ENCODE measurements around the gene TM2D3.

TM2D3 gene

DNA sequence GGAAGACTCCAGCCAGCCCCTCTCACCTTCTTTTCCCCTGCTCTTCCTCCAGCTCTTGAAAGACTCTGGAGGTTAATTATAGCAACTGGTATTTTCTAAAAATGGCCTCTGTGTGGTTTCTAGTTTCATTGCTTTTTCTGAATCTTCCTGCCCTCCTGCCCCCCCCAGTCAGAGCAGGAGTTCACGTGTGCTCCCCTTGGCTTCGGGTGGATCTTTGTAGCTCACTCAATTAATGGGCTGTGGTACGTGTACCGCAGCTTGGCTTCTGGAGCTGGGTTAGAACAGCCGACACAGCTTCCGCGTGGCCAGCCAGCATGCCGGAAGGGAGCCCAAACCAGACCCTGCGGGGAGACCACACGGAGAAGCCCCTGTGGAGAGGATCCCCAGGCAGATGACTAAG is 31.5 kb downstream of the TM2D3 start:
- no peak overlapping the region for H2AFZ ChIP-seq (ENCODE audit: low read depth, low read length)
- no peaks in the 10 kb centered on the region for H3K4me1 ChIP-seq (ENCODE audit: insufficient read depth, low read length)
- H3K9me3 ChIP-seq (ENCODE audit: insufficient read depth, low read length, severe bottlenecking), result no peaks in the 10 kb centered on the region
- no peaks in the 10 kb centered on the region for H3K27me3 ChIP-seq (ENCODE audit: insufficient read depth, low read length, poor library complexity)
- no peak for DNase-seq
- no peak for TF ChIP-seq EZH2 (IDR thresholded peaks at IDR 0.05; ENCODE audit: borderline replicate concordance, low read depth, low read length, severe bottlenecking)
- TF ChIP-seq, protein P1, sequence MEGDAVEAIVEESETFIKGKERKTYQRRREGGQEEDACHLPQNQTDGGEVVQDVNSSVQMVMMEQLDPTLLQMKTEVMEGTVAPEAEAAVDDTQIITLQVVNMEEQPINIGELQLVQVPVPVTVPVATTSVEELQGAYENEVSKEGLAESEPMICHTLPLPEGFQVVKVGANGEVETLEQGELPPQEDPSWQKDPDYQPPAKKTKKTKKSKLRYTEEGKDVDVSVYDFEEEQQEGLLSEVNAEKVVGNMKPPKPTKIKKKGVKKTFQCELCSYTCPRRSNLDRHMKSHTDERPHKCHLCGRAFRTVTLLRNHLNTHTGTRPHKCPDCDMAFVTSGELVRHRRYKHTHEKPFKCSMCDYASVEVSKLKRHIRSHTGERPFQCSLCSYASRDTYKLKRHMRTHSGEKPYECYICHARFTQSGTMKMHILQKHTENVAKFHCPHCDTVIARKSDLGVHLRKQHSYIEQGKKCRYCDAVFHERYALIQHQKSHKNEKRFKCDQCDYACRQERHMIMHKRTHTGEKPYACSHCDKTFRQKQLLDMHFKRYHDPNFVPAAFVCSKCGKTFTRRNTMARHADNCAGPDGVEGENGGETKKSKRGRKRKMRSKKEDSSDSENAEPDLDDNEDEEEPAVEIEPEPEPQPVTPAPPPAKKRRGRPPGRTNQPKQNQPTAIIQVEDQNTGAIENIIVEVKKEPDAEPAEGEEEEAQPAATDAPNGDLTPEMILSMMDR (IDR thresholded peaks at IDR 0.05; ENCODE audit: borderline replicate concordance, extremely low read depth, low read length, poor library complexity, severe bottlenecking), result no peak
- no peaks in the 10 kb centered on the region for H3K79me2 ChIP-seq (ENCODE audit: insufficient read depth, low read length)
- peaks cover 8% of the 10 kb centered on the region; the same call in 1 of the 2 replicates for H3K36me3 ChIP-seq (ENCODE audit: insufficient read depth, low read length)
- no peak overlapping the region for H3K4me2 ChIP-seq (ENCODE audit: insufficient read depth, low read length)
- H3K27ac ChIP-seq (ENCODE audit: low read length), result no peak overlapping the region
- no peak overlapping the region for H3K9ac ChIP-seq (ENCODE audit: low read depth, low read length)
- no peak overlapping the region for H3K4me3 ChIP-seq (ENCODE audit: low read depth in 1 of 2, low read length in 2 of 2)
- H4K20me1 ChIP-seq (ENCODE audit: insufficient read depth, low read length), result no peaks in the 10 kb centered on the region
- no peak for ATAC-seq (ENCODE audit: insufficient read depth, low read depth)

DNA sequence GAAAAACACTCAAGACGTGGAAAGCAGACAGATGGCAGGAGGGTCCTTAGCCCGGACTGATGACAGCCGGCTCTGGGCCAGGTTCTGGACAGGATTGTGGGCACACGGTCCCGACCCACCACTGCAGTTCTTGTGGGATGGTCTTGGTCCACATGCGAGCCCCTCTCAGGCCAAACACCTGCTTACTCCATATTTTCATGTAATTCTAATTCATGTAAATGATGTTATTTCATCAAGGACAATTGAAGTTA is 32.6 kb downstream of the TM2D3 start:
- TF ChIP-seq, protein P1 (IDR thresholded peaks at IDR 0.05; ENCODE audit: borderline replicate concordance, extremely low read depth, low read length, poor library complexity, severe bottlenecking), result no peak
- no peak for TF ChIP-seq EZH2 (IDR thresholded peaks at IDR 0.05; ENCODE audit: borderline replicate concordance, low read depth, low read length, severe bottlenecking)
- no peak for ATAC-seq (ENCODE audit: insufficient read depth, low read depth)
- Histone ChIP-seq H3K4me2 (ENCODE audit: insufficient read depth, low read length) (no peak overlapping the region), H3K9ac (ENCODE audit: low read depth, low read length) (no peak overlapping the region), H3K36me3 (ENCODE audit: insufficient read depth, low read length) (no peaks in the 10 kb centered on the region; the same call in 1 of the 2 replicates), H3K27me3 (ENCODE audit: insufficient read depth, low read length, poor library complexity) (no peaks in the 10 kb centered on the region), H3K27ac (ENCODE audit: low read length) (no peak overlapping the region), H3K9me3 (ENCODE audit: insufficient read depth, low read length, severe bottlenecking) (no peaks in the 10 kb centered on the region), H4K20me1 (ENCODE audit: insufficient read depth, low read length) (no peaks in the 10 kb centered on the region), H3K4me3 (ENCODE audit: low read depth in 1 of 2, low read length in 2 of 2) (no peak overlapping the region), H2AFZ (ENCODE audit: low read depth, low read length) (no peak overlapping the region), H3K4me1 (ENCODE audit: insufficient read depth, low read length) (no peaks in the 10 kb centered on the region), H3K79me2 (ENCODE audit: insufficient read depth, low read length) (no peaks in the 10 kb centered on the region)
- no peak for DNase-seq

DNA sequence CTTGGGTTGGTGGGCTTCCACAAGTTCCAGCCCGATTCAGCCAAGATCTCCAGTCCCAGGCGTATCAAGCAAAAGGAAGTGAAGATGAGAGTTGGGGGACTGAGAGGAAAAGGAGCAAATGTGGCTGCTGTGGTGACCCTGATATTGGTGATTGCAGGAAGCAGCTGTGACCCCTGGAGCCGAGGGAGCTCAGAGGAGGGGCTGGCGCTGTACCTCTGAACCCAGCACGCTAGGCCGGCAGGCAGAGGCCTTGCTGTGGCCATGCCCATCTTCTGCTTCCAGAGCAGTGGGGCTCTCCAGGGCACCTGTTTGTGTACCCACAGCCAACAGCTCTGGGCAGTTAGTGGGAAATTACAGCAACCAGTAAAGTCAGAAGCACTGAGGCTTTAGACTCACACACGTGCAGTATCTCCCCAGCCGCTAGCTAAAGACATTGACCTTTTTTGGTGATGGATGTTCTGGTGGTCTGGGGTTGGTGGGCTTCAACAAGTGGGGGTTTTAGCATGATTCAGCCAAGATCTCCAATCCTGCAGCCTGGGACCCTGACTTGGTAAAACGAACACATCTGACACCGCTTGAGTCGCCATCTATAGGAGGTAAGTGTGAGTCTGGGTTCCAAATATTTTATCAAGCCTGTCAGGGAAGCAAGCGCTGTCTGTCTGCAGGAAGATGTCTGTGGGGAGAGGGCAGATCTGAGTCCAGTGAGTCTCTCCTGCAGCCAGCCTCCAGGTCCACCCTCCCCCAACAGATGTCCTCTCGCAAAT is 33.1 kb downstream of the TM2D3 start:
- Histone ChIP-seq H3K9ac (ENCODE audit: low read depth, low read length) (no peak overlapping the region), H3K4me3 (ENCODE audit: low read depth in 1 of 2, low read length in 2 of 2) (no peak overlapping the region), H3K9me3 (ENCODE audit: insufficient read depth, low read length, severe bottlenecking) (no peaks in the 10 kb centered on the region), H3K79me2 (ENCODE audit: insufficient read depth, low read length) (no peaks in the 10 kb centered on the region), H3K27me3 (ENCODE audit: insufficient read depth, low read length, poor library complexity) (no peaks in the 10 kb centered on the region), H2AFZ (ENCODE audit: low read depth, low read length) (no peak overlapping the region), H3K36me3 (ENCODE audit: insufficient read depth, low read length) (no peaks in the 10 kb centered on the region), H4K20me1 (ENCODE audit: insufficient read depth, low read length) (no peaks in the 10 kb centered on the region), H3K27ac (ENCODE audit: low read length) (no peak overlapping the region), H3K4me1 (ENCODE audit: insufficient read depth, low read length) (no peaks in the 10 kb centered on the region), H3K4me2 (ENCODE audit: insufficient read depth, low read length) (no peak overlapping the region)
- ATAC-seq (ENCODE audit: insufficient read depth, low read depth) (no peak; the same call in 2 of the 3 replicates), DNase-seq (no peak)
- TF ChIP-seq, protein P1 (IDR thresholded peaks at IDR 0.05; ENCODE audit: borderline replicate concordance, extremely low read depth, low read length, poor library complexity, severe bottlenecking), result no peak
- no peak for TF ChIP-seq EZH2 (IDR thresholded peaks at IDR 0.05; ENCODE audit: borderline replicate concordance, low read depth, low read length, severe bottlenecking)

All from DND-41 (cell line).